Stimulated activated naive CD8-positive, alpha-beta T cell treated with anti-CD3 and anti-CD28 coated beads, Interleukin-15, Interleukin-2, amounts not matched to agents 100 ng/mL and 50 ng/mL, for 24 hours (primary cell): ENCODE data around the gene MSI2.

Experiments used
- H3K27ac Mint-ChIP-seq: one replicate; pipeline ENCODE4 v1.8.0; 2021; ENCODE audit warnings: mild to moderate bottlenecking, mixed read lengths
- H3K27me3 Mint-ChIP-seq: one replicate; pipeline ENCODE4 v1.8.0; 2021; ENCODE audit warnings: mixed read lengths
- H3K36me3 Mint-ChIP-seq: one replicate; pipeline ENCODE4 v1.8.0; 2021; ENCODE audit warnings: low read depth, mixed read lengths
- H3K4me1 Mint-ChIP-seq: one replicate; pipeline ENCODE4 v1.8.0; 2021; ENCODE audit warnings: low read depth, mixed read lengths
- H3K4me3 Mint-ChIP-seq: one replicate; pipeline ENCODE4 v1.8.0; 2021; ENCODE audit warnings: mild to moderate bottlenecking, mixed read lengths
- H3K9me3 Mint-ChIP-seq: one replicate; pipeline ENCODE4 v1.8.0; 2021; ENCODE audit warnings: mixed read lengths

Gene MSI2

GRCh38 chr17:57393368-57393767 is 137.0 kb downstream of the MSI2 start:
- Mint-ChIP-seq H3K27ac (no peak overlapping the region), H3K4me3 (no peak overlapping the region)

GRCh38 chr17:57394375-57394774 is 138.1 kb downstream of the MSI2 start:
- H3K36me3 Mint-ChIP-seq, result peaks cover 42% of the 10 kb centered on the region
- H3K27ac Mint-ChIP-seq, result no peak overlapping the region
- H3K4me3 Mint-ChIP-seq, result no peak overlapping the region
- no peaks in the 10 kb centered on the region for H3K27me3 Mint-ChIP-seq
- peaks cover 23% of the 10 kb centered on the region for H3K4me1 Mint-ChIP-seq
- H3K9me3 Mint-ChIP-seq, result peaks cover 7% of the 10 kb centered on the region

More at GRCh38 chr17:57393368-57393767, 137.0 kb downstream of the MSI2 start:
- Mint-ChIP-seq H3K27me3 (no peaks in the 10 kb centered on the region), H3K36me3 (peaks cover 48% of the 10 kb centered on the region), H3K4me1 (peaks cover 23% of the 10 kb centered on the region), H3K9me3 (peaks cover 10% of the 10 kb centered on the region)

GRCh38 chr17:57395721-57396321 is 139.5 kb downstream of the MSI2 start:
- Mint-ChIP-seq H3K9me3 (peaks cover 7% of the 10 kb centered on the region), H3K36me3 (peaks cover 37% of the 10 kb centered on the region), H3K4me1 (peaks cover 23% of the 10 kb centered on the region), H3K27me3 (no peaks in the 10 kb centered on the region), H3K4me3 (no peak overlapping the region), H3K27ac (peak overlapping the region; percentile 56)

- H3K27ac Mint-ChIP-seq, result no peak overlapping the region
- peaks cover 30% of the 10 kb centered on the region for H3K36me3 Mint-ChIP-seq
- H3K9me3 Mint-ChIP-seq, result peaks cover 7% of the 10 kb centered on the region
- peaks cover 18% of the 10 kb centered on the region for H3K4me1 Mint-ChIP-seq
- no peak overlapping the region for H3K4me3 Mint-ChIP-seq
- no peaks in the 10 kb centered on the region for H3K27me3 Mint-ChIP-seq
Observed at GRCh38 chr17:57396511-57396921, 140.2 kb downstream of the MSI2 start.

DNA sequence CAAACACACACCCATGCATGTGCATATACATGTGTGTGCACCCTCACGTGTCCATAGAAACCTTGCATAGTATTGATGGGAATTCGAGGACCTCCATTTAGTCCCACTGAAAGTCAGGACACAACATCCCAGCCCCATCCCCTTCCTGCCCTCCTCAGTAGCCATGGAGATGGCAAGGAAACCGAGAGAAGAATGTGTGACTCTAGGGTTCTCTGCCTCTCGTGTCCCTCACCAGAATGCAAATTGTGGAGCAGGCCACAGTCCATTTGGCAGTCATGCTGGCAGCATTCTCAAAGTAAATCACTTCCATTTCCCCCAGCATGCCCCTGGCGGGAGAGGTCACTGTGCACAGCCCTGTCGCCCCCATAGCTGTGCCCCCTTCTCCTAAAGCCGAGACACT is 141.1 kb downstream of the MSI2 start:
- Mint-ChIP-seq H3K4me3 (no peak overlapping the region), H3K9me3 (peaks cover 7% of the 10 kb centered on the region), H3K27ac (no peak overlapping the region), H3K27me3 (no peaks in the 10 kb centered on the region), H3K36me3 (peaks cover 25% of the 10 kb centered on the region), H3K4me1 (peaks cover 13% of the 10 kb centered on the region)

GRCh38 chr17:57399690-57400089 is 143.4 kb downstream of the MSI2 start:
- Mint-ChIP-seq H3K36me3 (peaks cover 11% of the 10 kb centered on the region), H3K27me3 (no peaks in the 10 kb centered on the region), H3K4me3 (no peak overlapping the region), H3K27ac (no peak overlapping the region), H3K4me1 (peaks cover 13% of the 10 kb centered on the region), H3K9me3 (no peaks in the 10 kb centered on the region)

DNA sequence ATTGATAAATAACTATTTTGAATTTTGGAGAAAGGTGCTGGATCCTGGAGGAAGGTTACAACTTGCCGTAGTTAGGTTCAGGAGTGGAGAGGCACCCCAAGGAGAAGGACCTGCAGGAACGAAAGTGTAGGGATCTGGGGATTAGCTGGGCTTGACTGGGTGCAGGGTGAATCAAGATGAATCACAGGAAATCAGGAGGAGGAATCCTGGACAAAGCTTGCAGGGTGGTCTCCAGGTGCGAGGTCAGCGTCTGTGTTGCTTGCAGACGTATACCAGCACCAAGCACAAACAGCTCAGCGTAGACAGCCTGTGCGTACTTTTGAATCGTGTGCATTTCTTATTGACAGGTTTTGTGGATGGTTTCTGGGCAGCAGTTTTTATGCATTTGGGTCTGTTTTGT is 144.3 kb downstream of the MSI2 start:
- Mint-ChIP-seq H3K27ac (no peak overlapping the region), H3K9me3 (no peaks in the 10 kb centered on the region)

GRCh38 chr17:57401556-57402488 is 145.5 kb downstream of the MSI2 start:
- H3K4me1 Mint-ChIP-seq, result peaks cover 14% of the 10 kb centered on the region
- no peak overlapping the region for H3K4me3 Mint-ChIP-seq
- H3K27me3 Mint-ChIP-seq, result no peaks in the 10 kb centered on the region
- peaks cover 20% of the 10 kb centered on the region for H3K36me3 Mint-ChIP-seq
- no peaks in the 10 kb centered on the region for H3K9me3 Mint-ChIP-seq
- H3K27ac Mint-ChIP-seq, result no peak overlapping the region

More for the DNA sequence above, 144.3 kb downstream of the MSI2 start:
- H3K36me3 Mint-ChIP-seq, result peaks cover 11% of the 10 kb centered on the region
- H3K4me3 Mint-ChIP-seq, result no peak overlapping the region
- peaks cover 9% of the 10 kb centered on the region for H3K4me1 Mint-ChIP-seq
- H3K27me3 Mint-ChIP-seq, result no peaks in the 10 kb centered on the region

DNA sequence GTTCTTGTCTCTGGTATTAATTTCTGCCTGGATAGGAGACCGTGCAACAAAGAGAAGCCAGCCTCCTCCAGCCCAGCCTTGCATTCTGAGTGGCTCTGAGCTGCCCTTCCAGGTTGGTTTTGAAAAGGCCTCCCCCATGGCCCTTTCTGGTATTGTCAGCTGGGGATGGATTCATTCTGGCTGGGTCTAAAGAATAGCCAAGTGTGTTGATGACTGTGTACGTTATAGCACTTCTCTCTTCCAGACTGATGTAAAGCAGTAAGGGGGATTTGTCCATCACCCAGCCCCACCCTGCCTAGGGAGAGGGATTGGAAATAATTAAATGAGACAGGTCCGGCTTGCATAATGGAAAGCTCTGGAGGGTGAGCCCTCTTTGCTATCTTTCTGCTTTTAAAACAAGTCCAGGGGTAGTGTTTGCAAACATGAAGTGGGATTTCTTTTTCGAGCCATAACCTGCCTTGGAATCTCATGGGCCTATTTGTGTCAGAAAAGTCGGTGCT is 146.4 kb downstream of the MSI2 start:
- Mint-ChIP-seq H3K4me3 (no peak overlapping the region), H3K27ac (no peak overlapping the region), H3K4me1 (peaks cover 23% of the 10 kb centered on the region), H3K9me3 (no peaks in the 10 kb centered on the region), H3K27me3 (no peaks in the 10 kb centered on the region), H3K36me3 (peaks cover 20% of the 10 kb centered on the region)

DNA sequence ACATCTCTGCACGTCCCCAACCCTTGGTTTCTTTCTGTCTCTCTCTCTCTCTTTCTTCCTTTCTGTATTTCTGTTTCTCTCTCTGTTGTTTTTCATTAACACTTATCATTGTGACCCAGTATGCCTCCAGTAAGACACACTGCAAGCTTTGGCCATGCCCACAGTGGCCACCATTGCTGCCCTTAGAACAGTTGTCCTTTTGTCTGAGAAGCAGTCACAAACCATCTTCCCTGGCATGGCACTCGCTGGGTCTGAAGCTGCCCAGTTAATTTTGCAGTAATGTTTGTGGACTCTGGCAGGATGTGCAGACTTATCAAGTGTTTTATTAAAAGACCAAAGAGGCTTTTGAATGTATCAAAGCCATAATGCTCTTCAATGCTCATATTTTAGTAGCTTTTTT is 146.9 kb downstream of the MSI2 start:
- Mint-ChIP-seq H3K27me3 (no peaks in the 10 kb centered on the region), H3K9me3 (no peaks in the 10 kb centered on the region), H3K27ac (no peak overlapping the region), H3K4me3 (no peak overlapping the region), H3K36me3 (peaks cover 20% of the 10 kb centered on the region), H3K4me1 (peaks cover 28% of the 10 kb centered on the region)

GRCh38 chr17:57404073-57404472 is 147.8 kb downstream of the MSI2 start:
- H3K4me1 Mint-ChIP-seq, result peaks cover 36% of the 10 kb centered on the region
- no peak overlapping the region for H3K4me3 Mint-ChIP-seq
- H3K9me3 Mint-ChIP-seq, result no peaks in the 10 kb centered on the region
- peaks cover 20% of the 10 kb centered on the region for H3K36me3 Mint-ChIP-seq
- H3K27me3 Mint-ChIP-seq, result no peaks in the 10 kb centered on the region
- no peak overlapping the region for H3K27ac Mint-ChIP-seq

DNA sequence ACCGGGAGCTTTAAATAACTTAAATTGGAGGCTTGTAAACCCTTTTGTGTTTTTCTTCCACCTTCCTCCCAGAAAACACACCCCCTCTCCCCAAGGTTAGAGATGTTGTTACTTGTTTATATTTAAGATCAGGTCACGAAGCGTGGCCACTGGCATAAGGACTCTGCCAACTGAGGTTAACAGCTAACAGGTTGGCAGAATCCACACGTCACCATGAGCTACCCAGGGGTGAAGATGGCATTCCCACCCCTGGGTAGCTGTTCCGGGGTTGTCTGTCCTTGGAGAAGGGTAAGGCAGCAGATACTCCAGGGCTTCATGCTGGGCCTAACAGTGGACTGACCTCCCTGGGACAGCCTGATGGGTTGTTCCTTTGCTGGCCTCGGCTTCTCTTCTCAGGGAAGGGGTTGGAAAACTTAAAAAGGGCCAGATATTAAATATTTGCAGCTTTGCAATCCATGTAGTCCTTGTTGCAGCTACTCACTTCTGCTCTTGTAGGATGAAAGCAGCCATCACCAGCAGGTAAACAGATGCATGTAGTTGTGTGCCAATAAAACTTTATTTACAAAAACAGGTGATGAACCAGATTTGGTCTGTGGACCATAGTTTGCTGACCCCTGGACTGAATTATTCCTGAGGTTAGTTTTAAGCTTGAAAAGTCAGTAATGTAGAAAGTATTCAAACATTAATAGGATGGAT is 148.6 kb downstream of the MSI2 start:
- Mint-ChIP-seq H3K4me3 (no peak overlapping the region), H3K27ac (no peak overlapping the region), H3K4me1 (peaks cover 42% of the 10 kb centered on the region), H3K27me3 (no peaks in the 10 kb centered on the region), H3K36me3 (peaks cover 20% of the 10 kb centered on the region), H3K9me3 (no peaks in the 10 kb centered on the region)

GRCh38 chr17:57405491-57406072 is 149.3 kb downstream of the MSI2 start:
- Mint-ChIP-seq H3K36me3 (peaks cover 20% of the 10 kb centered on the region), H3K4me3 (no peak overlapping the region), H3K9me3 (no peaks in the 10 kb centered on the region), H3K27me3 (no peaks in the 10 kb centered on the region), H3K27ac (no peak overlapping the region), H3K4me1 (peaks cover 45% of the 10 kb centered on the region)

DNA sequence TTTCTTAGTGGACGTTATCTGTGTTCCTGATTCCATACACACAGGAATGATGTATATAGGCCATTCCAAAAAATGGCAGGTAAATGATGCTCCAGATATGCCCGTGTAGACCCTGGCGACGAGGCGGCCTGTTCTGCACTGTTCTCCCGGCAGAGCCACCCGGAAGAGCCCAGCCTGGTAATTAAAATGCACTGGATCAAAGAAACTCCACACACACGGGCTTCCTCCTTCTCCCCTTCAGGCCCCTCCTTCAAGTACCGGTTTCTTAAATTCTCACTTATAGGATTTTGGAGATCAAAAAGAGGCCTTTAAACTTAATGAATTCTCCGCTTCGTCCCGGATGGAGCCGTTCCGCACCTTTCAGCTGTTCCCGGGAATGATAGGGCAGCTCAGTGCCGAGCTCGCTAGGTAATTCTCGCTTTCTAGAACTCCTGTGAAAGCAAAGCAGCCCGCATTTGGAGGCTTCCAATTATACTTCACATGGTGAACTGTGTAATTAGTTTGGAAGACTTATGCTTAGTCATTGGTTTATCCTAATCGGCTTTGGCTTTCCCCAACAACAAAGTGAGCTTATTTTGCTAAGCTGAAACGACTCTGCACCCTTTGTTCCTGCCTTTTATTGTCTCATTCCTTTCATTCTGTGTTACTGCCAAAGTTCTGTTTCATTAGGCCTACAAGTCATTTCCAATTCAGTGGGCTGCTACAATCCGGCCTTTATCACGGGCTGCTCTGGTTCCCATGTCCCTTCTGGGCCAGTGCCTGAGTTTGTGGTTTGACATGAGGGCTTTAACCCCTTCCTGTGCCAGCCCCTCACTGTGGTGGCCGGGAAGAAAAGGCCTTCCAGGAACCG is 150.0 kb downstream of the MSI2 start:
- no peaks in the 10 kb centered on the region for H3K27me3 Mint-ChIP-seq
- peaks cover 48% of the 10 kb centered on the region for H3K4me1 Mint-ChIP-seq

More for the DNA sequence above, 150.0 kb downstream of the MSI2 start:
- Mint-ChIP-seq H3K27ac (peak overlapping the region; percentile 72), H3K4me3 (no peak overlapping the region), H3K36me3 (peaks cover 20% of the 10 kb centered on the region), H3K9me3 (no peaks in the 10 kb centered on the region)
